A549 (cell line): Measurements from ENCODE around the gene HHIPL2. TPM values are rescaled to one million over a fixed set of nuclear protein-coding genes. Genes with fewer than 3 reads are reported as not detected.
A peak's percentile ranks its signal among the peaks of the same experiment; 100 is the strongest.

Experiments used
- ATAC-seq, 2 experiments: fragments of 200-7000 bp in 1 of 2; fragments of >200 bp in 1 of 2; cut with Nextera tagmentation in 1 of 2; cut with Tn5 transposase in 1 of 2; 3 replicates each; pipeline versions ENCODE4 v1.8.0 to v1.9.1; 2018 to 2020; ENCODE audit warnings: mild to moderate bottlenecking in 1 of 2, moderate library complexity in 1 of 2
- CTCF ChIA-PET: fragments of 300-600 bp; sonication (Branson Sonifier 250); formaldehyde crosslinking; extraction: SDS; loops from one replicate; lab custom pipeline; 2021; ENCODE audit warnings: antibody characterized with exemption, inconsistent platforms; lab: Yijun Ruan, JAX
- POLR2A ChIA-PET: fragments of 350-600 bp; formaldehyde crosslinking; extraction: SDS; loops from one replicate; lab custom pipeline; 2021; ENCODE audit warnings: antibody characterized with exemption, inconsistent platforms; lab: Yijun Ruan, JAX
- DNase-seq, 2 experiments: peaks; one replicate each; pipeline versions ENCODE4 v3.0.0 to v3.0.0-alpha.2; 2011 to 2016; ENCODE audit warnings: low read depth in 1 of 2, low spot score in 1 of 2
- FAIRE-seq: peaks from 2 replicates; lab custom pipeline; 2011; peaks lifted over from hg19 to GRCh38; lab: Jason Lieb, UNC
- H3K27ac ChIP-seq, 2 experiments: fragments of >200 bp; sonication (Bioruptor Twin); formaldehyde crosslinking; 3 replicates each; pipeline ENCODE4 v1.5.1; 2016 to 2017
- H3K4me1 ChIP-seq: fragments of >200 bp; sonication (Bioruptor Twin); formaldehyde crosslinking; 3 replicates; pipeline ENCODE4 v1.6.1; 2016
- H3K4me2 ChIP-seq: fragments of >200 bp; sonication (Bioruptor Twin); formaldehyde crosslinking; 3 replicates; pipeline ENCODE4 v1.6.1; 2016
- H3K4me3 ChIP-seq: fragments of >200 bp; sonication (Bioruptor Twin); formaldehyde crosslinking; 3 replicates; pipeline ENCODE4 v1.5.1; 2016
- H3K9me3 ChIP-seq: fragments of >200 bp; sonication (Bioruptor Twin); formaldehyde crosslinking; 3 replicates; pipeline ENCODE4 v1.6.1; 2016
- ATOH8 ChIP-seq: fragments of 250-450 bp; sonication (Bioruptor Pico); IDR thresholded peaks from 2 replicates; pipeline ENCODE4 v1.5.0; 2020; ENCODE audit warnings: low read depth, mild to moderate bottlenecking, moderate library complexity
- BCL3 ChIP-seq: fragments of >200 bp; sonication (Bioruptor Twin); formaldehyde crosslinking; IDR thresholded peaks from 3 replicates; pipeline ENCODE4 v1.6.1; 2016
- BHLHE40 ChIP-seq: IDR thresholded peaks from 2 replicates; pipeline ENCODE4 v1.6.1; 2012; ENCODE audit warnings: low read depth, low read length, inconsistent platforms
- CBX2 ChIP-seq: fragments of 200-600 bp; sonication (generic); IDR thresholded peaks from 2 replicates; pipeline ENCODE4 v1.6.1; 2016; ENCODE audit warnings: low read depth, mild to moderate bottlenecking, borderline replicate concordance
- EHF ChIP-seq: fragments of 250-450 bp; sonication (Bioruptor Pico); IDR thresholded peaks from 2 replicates; pipeline ENCODE4 v1.5.0; 2020; ENCODE audit warnings: mild to moderate bottlenecking
- EHMT2 ChIP-seq: fragments of 200-600 bp; sonication (generic); IDR thresholded peaks from 2 replicates; pipeline ENCODE4 v1.6.1; 2016; ENCODE audit warnings: antibody characterized with exemption, low read depth, mild to moderate bottlenecking, moderate library complexity
- ESRRA ChIP-seq: fragments of 150-350 bp; IDR thresholded peaks from 2 replicates; pipeline ENCODE4 v1.6.1; 2014; ENCODE audit warnings: mild to moderate bottlenecking, low read length, borderline replicate concordance
- HES2 ChIP-seq: fragments of >200 bp; sonication (Bioruptor Twin); formaldehyde crosslinking; IDR thresholded peaks from 2 replicates; pipeline ENCODE4 v1.6.1; 2016
- HMGXB4 ChIP-seq: fragments of 250-450 bp; sonication (Bioruptor Pico); IDR thresholded peaks from 2 replicates; pipeline ENCODE4 v1.5.0; 2021; ENCODE audit warnings: mild to moderate bottlenecking, moderate library complexity, borderline replicate concordance
- JUN ChIP-seq, 2 experiments: fragments of >200 bp; sonication (Bioruptor Twin); formaldehyde crosslinking; IDR thresholded peaks; 2 replicates in 1 of 2; 3 replicates in 1 of 2; pipeline ENCODE4 v1.6.1; 2016 to 2017
- KDM1A ChIP-seq: fragments of 200-600 bp; sonication (generic); IDR thresholded peaks from 2 replicates; pipeline ENCODE4 v1.6.1; 2016; ENCODE audit warnings: low read depth, mild to moderate bottlenecking
- KDM5A ChIP-seq: fragments of 200-600 bp; sonication (generic); IDR thresholded peaks from 2 replicates; pipeline ENCODE4 v1.6.1; 2016; ENCODE audit warnings: antibody characterized with exemption, mild to moderate bottlenecking
- MAX ChIP-seq: IDR thresholded peaks from 2 replicates; pipeline ENCODE4 v1.6.1; 2012
- MAZ ChIP-seq: fragments of 150-350 bp; IDR thresholded peaks from 2 replicates; pipeline ENCODE4 v1.6.1; 2014; ENCODE audit warnings: antibody characterized with exemption, low read depth, low read length, borderline replicate concordance
- MYC ChIP-seq: IDR thresholded peaks from 2 replicates; pipeline ENCODE4 v1.6.1; 2012; ENCODE audit warnings: mild to moderate bottlenecking, inconsistent platforms, low read length, improper control_type of control experiment, borderline replicate concordance
- NPAS2 ChIP-seq: fragments of 250-450 bp; sonication (Bioruptor Pico); IDR thresholded peaks from 2 replicates; pipeline ENCODE4 v1.8.0; 2022; ENCODE audit warnings: mild to moderate bottlenecking, moderate library complexity, borderline replicate concordance
- PHF8 ChIP-seq: fragments of 200-600 bp; sonication (generic); IDR thresholded peaks from 2 replicates; pipeline ENCODE4 v1.6.1; 2016; ENCODE audit warnings: low read depth, mild to moderate bottlenecking, antibody characterized with exemption, moderate library complexity, borderline replicate concordance
- POLR2A ChIP-seq: IDR thresholded peaks from 2 replicates; pipeline ENCODE4 v1.6.1; 2012; ENCODE audit warnings: mild to moderate bottlenecking, low read length
- POLR2AphosphoS2 ChIP-seq: conservative IDR thresholded peaks from 2 replicates; pipeline ENCODE4 v1.6.1; 2012; ENCODE audit warnings: low read length, improper control_type of control experiment, inconsistent platforms
- REST ChIP-seq: fragments of 200-600 bp; sonication (generic); IDR thresholded peaks from 2 replicates; pipeline ENCODE4 v1.6.1; 2016; ENCODE audit warnings: antibody characterized with exemption, mild to moderate bottlenecking, moderate library complexity
- TP53 ChIP-seq: fragments of 250-450 bp; sonication (Bioruptor Pico); IDR thresholded peaks from 2 replicates; pipeline ENCODE4 v1.5.0; 2021; ENCODE audit warnings: mild to moderate bottlenecking, moderate library complexity
- USF2 ChIP-seq: fragments of 450-650 bp; IDR thresholded peaks from 2 replicates; pipeline ENCODE4 v1.6.1; 2014; ENCODE audit warnings: antibody characterized with exemption
- ZFP36 ChIP-seq: fragments of 450-650 bp; IDR thresholded peaks from 2 replicates; pipeline ENCODE4 v1.6.1; 2014; ENCODE audit warnings: borderline replicate concordance; ENCODE audit not compliant: partially characterized antibody
- ZSCAN20 ChIP-seq: fragments of 250-450 bp; sonication (Bioruptor Pico); IDR thresholded peaks from 2 replicates; pipeline ENCODE4 v1.8.0; 2022; ENCODE audit warnings: mild to moderate bottlenecking, moderate library complexity
- WGBS: methylation state at CpG from one replicate; pipeline ENCODE4 v1.1.6; 2017; ENCODE audit errors: missing lambda C conversion rate; 5-methylcytosine and 5-hydroxymethylcytosine counted together
- polyA plus RNA-seq, 4 experiments: library from polyadenylated mRNA; depleted of rRNA in 3 of 4; stranded (reverse); fragments of >200 nt; fragmentation: RNase III in 1 of 4; extraction: RNeasy Plus Mini Kit Qiagen cat#74134 plus additional on column Dnase treatment in 1 of 4; gene quantifications; 2 replicates in 3 of 4; 3 replicates in 1 of 4; pipeline ENCODE4 v1.2.3, GENCODE V29; 2011 to 2017

The HHIPL2 gene
- polyA plus RNA-seq, 2 of the 4 experiments (the other 2 are of a cell fraction): 16.6 to 19.6 TPM

GRCh38 chr1:222592171-222592570, 44.3 kb upstream of the HHIPL2 start:
- ChIA-PET POLR2A (no interaction called here), CTCF (interaction anchor here (1.6 to 3.0 kb wide), 2 partner anchors 126 to 127 kb away, joined by 3 to 8 read pairs; no protein-coding TSS in a partner anchor)
- no peak for TF ChIP-seq BCL3
- no peak for TF ChIP-seq NPAS2 (CRISPR knock-in tag)
- TF ChIP-seq ZSCAN20 (CRISPR knock-in tag): no peak
- no peak for TF ChIP-seq TP53 (CRISPR knock-in tag)
- TF ChIP-seq JUN (IDR thresholded peaks at IDR 0.05): no peak
- TF ChIP-seq KDM1A: no peak
- no peak for TF ChIP-seq BHLHE40
- no peak for TF ChIP-seq MAZ
- no peak for TF ChIP-seq ESRRA
- no peak for TF ChIP-seq MYC
- no peak for TF ChIP-seq ZFP36
- TF ChIP-seq ATOH8: no peak
- no peak for TF ChIP-seq CBX2
- no peak for TF ChIP-seq EHF (CRISPR knock-in tag)
- no peak for TF ChIP-seq USF2
- TF ChIP-seq POLR2AphosphoS2: no peak
- no peak for FAIRE-seq
- Histone ChIP-seq H3K9me3 (peaks cover 9% of the 10 kb centered on the region; the same call in 1 of the 3 replicates), H3K27ac (no peak overlapping the region), H3K4me1 (peaks cover 12% of the 10 kb centered on the region; the same call in 1 of the 3 replicates), H3K4me3 (no peak overlapping the region), H3K4me2 (no peak overlapping the region)
- no peak for ATAC-seq
- WGBS: 75% methylated on average over 3 of the region's 3 CpGs
- DNase-seq: no peak

GRCh38 chr1:222589462-222590302, 41.8 kb upstream of the HHIPL2 start, which contains the start of gene TAF1A:
TAF1A (minus strand) TSS chr1:222589933.
- WGBS: 2% methylated on average over 40 of the region's 41 CpGs
- Histone ChIP-seq H3K27ac (peak within 1 kb of the TSS; percentile 80 to 89), H3K9me3 (peaks cover 3% of the 10 kb centered on the region; the same call in 1 of the 3 replicates), H3K4me2 (peak within 1 kb of the TSS; percentile 93), H3K4me3 (peak within 1 kb of the TSS; percentile 85), H3K4me1 (peaks cover 12% of the 10 kb centered on the region; the same call in 1 of the 3 replicates)
- ATAC-seq: peak; percentile 99 to 100
- FAIRE-seq: peak; percentile 39
- peak; percentile 87 to 90 for DNase-seq
- CTCF ChIA-PET: interaction anchor here (0.6 to 1.7 kb wide), 5 partner anchors 10 to 1787 kb away, joined by 3 to 6 read pairs (median 4); no protein-coding TSS in a partner anchor
- POLR2A ChIA-PET: interaction anchor here (0.9 to 1.6 kb wide), 8 partner anchors 9 to 124 kb away, joined by 3 to 8 read pairs (median 4); no protein-coding TSS in a partner anchor
- TF ChIP-seq POLR2A (peak; percentile 51), HES2 (no peak), REST (no peak), EHMT2 (0 out of 2 replicates have a peak, but pooled peaks have one; percentile 46), MYC (peak; percentile 67; the same call in 1 of the 2 replicates), MAX (peak; percentile 76), HMGXB4 (CRISPR knock-in tag) (peak; percentile 56; the same call in 1 of the 2 replicates), ATOH8 (no peak), ZFP36 (no peak), PHF8 (peak; percentile 48; the same call in 1 of the 2 replicates), KDM5A (peak; percentile 30; the same call in 1 of the 2 replicates)
